ENCODE data around the gene TRIP6. TPM values are rescaled to one million over a fixed set of nuclear protein-coding genes. Genes with fewer than 3 reads are reported as not detected.

TRIP6 gene
- total RNA-seq, 1 donor from 2014 or later = 109 TPM

DNA sequence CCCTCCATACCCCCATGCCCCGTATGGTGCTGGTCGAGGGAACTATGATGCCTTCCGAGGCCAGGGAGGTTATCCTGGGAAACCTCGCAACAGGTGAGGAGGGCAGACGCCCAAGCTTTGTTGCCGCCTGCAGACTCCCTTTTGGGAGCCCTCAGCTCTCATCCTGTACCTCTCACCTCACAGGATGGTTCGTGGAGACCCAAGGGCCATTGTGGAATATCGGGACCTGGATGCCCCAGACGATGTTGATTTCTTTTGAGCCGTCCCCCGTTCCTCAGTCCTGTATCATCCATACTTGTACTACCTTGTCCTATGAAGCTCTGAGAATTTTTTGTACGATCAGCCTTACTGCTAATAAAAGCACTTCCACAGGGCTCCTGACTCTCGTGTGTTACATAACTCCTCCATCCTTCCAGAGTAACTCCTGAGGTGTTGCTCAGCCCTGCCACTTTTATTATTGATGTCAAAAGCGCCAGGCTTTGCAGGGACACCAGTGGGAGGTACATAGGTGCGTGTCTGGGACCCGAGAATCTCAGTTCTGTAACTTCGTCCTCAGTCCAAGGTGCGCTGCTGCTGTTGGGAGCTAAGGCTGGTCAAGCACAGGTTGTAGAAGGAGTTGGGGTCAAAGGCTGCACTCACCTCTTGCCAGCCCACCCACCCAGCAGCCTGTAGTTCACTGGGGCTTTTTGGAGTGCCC is 21.3 kb downstream of the TRIP6 start:
- Mint-ChIP-seq H3K36me3 (peaks cover 39% of the 10 kb centered on the region), H3K27me3 (ENCODE audit: low read depth) (no peaks in the 10 kb centered on the region), H3K4me3 (peak overlapping the region; percentile 77), H3K4me1 (peaks cover 36% of the 10 kb centered on the region), H3K27ac (peak overlapping the region; percentile 53), H3K9me3 (no peaks in the 10 kb centered on the region)
- DNase-seq (ENCODE audit: low spot score in 2 of 2, unreplicated experiment in 2 of 2) = no peak
- TF ChIP-seq, protein P1, sequence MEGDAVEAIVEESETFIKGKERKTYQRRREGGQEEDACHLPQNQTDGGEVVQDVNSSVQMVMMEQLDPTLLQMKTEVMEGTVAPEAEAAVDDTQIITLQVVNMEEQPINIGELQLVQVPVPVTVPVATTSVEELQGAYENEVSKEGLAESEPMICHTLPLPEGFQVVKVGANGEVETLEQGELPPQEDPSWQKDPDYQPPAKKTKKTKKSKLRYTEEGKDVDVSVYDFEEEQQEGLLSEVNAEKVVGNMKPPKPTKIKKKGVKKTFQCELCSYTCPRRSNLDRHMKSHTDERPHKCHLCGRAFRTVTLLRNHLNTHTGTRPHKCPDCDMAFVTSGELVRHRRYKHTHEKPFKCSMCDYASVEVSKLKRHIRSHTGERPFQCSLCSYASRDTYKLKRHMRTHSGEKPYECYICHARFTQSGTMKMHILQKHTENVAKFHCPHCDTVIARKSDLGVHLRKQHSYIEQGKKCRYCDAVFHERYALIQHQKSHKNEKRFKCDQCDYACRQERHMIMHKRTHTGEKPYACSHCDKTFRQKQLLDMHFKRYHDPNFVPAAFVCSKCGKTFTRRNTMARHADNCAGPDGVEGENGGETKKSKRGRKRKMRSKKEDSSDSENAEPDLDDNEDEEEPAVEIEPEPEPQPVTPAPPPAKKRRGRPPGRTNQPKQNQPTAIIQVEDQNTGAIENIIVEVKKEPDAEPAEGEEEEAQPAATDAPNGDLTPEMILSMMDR (IDR thresholded peaks at IDR 0.05; ENCODE audit: unreplicated experiment) = no peak

DNA sequence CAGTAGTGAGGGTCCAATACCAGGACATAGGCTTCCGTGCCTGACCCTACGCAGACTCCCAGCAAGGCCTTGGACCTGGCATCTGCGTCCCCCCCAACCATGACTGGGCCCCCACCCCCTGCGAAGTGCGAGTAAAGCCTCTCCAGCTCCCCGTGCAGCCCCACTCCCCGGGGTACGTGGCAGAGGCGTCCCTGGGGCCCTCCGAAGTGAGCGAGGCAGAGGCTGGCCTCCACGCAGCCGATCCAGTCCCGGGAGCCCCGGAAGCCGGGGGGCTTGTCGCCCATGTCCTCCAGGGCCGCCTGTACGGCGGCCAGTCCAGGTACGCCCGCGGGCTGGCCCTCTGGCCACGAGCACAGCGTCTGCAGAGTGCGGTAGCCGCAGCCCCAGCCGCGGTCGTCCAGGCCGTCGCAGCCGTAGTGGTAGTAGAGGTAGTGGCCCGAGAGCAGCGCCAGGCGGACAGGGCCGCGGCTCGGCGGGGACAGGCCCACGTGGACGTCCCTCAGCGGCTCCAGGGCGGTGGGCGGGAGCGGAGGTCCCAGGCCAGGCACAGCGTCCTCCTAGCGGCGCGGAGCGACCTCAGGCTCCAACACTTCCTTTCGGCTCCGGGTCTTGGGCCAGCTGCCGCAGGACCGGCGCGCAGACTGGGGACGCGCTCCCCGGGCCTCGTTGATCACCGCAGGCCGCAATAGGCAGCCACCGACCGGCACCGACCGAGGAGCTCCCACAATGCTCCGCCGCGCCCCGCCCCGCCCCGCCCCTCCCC is 22.0 kb downstream of the TRIP6 start, which contains the start of gene UFSP1:
UFSP1 (minus strand) TSS at position 728 of the 763 bp plus-strand sequence; CDS start at position 284, 444 bp downstream.
- peak in 1 of 2 experiments; percentile 61 for DNase-seq (ENCODE audit: low spot score in 2 of 2, unreplicated experiment in 2 of 2)
- TF ChIP-seq, protein P1 (IDR thresholded peaks at IDR 0.05; ENCODE audit: unreplicated experiment) = no peak
- peaks cover 38% of the 10 kb centered on the region for H3K4me1 Mint-ChIP-seq
- H3K9me3 Mint-ChIP-seq = no peaks in the 10 kb centered on the region
- H3K4me3 Mint-ChIP-seq = peak within 1 kb of the TSS; percentile 77
- H3K36me3 Mint-ChIP-seq = peaks cover 34% of the 10 kb centered on the region
- no peaks in the 10 kb centered on the region for H3K27me3 Mint-ChIP-seq (ENCODE audit: low read depth)
- H3K27ac Mint-ChIP-seq = peak within 1 kb of the TSS; percentile 98

DNA sequence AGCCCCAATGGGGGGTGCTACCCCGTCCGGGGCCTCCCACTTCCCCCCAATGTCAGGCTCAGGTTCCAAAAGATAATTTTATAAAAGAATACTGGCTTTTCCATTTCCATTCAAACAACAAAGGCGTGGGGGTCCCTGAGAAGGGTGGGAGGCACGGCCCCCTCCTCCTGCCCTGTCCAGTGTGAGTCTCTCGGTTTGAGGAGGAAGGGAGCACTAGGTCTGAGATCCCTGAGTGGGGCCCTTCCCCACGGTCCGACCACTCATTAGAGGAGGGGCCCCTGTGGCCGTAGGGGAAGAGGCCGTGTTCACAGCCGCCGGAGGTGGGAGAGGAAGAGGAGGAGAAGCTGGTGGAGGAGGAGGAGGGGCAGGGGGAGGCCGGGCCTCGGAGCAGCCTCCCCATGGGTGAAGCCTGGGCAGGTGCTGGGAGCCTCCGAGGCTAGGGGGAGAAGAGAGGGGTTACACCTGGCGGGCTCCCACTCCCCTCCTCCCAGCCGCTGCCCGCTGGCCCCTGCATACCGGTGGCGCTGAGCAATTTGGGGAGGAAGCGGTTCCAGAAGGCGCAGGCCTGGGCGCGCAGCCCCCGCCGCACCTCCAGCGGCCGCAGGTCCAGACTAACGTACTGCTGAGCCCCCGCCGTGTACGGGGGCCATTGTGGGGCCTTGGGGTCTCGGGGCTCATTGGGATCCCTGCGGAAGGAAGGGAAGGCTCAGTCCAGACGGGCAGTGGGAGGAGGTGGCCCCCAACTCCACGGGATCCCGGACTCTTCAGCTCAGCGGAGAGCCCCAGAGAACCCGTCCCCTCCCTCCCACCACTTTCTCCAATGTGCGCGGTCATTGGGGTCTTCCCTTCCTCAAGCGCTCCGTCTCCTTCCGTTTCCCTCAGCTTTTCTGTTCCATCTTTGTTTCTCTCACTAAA is 23.7 kb downstream of the TRIP6 start:
- Mint-ChIP-seq H3K27me3 (ENCODE audit: low read depth) (peaks cover 1% of the 10 kb centered on the region), H3K27ac (peak overlapping the region; percentile 98), H3K9me3 (no peaks in the 10 kb centered on the region), H3K4me1 (peaks cover 42% of the 10 kb centered on the region), H3K36me3 (peaks cover 19% of the 10 kb centered on the region), H3K4me3 (peak overlapping the region; percentile 77)
- no peak for DNase-seq (ENCODE audit: low spot score in 2 of 2, unreplicated experiment in 2 of 2)
- TF ChIP-seq, protein P1 (IDR thresholded peaks at IDR 0.05; ENCODE audit: unreplicated experiment) = no peak

DNA sequence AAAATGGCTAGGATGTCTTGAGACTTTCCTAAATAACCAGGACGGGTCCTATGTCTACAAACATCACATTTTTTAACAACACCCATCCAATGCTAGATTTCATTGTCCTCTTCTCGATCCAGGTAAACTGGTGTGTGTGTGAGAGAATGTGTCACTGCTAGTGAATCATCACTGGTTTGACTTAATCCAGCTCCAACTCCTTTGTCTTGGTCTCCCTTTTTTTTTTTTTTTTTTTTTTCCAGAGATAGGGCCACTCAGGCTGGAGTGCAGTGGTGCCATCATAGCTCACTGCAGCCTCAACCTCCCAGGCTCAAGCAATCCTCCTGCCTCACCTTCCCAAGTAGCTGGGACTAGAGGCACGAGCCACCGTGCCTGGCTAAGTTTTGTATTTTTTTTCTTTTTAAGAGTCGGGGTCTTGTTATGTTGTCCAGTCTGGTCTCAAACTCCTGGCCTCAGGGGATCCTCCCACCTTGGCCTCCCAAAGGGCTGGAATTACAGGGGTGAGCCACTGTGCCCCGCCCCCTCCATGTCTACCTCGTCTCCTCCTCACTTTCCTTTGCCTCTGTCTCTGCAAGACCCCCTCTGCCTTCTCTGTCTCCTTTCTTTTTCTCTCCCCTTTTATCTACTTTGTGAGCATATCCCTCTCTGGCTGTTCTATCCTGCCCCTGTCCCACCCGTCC is 24.5 kb downstream of the TRIP6 start:
- peak overlapping the region; percentile 98 for H3K27ac Mint-ChIP-seq

More for the DNA sequence above, 24.5 kb downstream of the TRIP6 start:
- Mint-ChIP-seq H3K4me3 (peak overlapping the region; percentile 77), H3K27me3 (ENCODE audit: low read depth) (peaks cover 7% of the 10 kb centered on the region), H3K36me3 (peaks cover 12% of the 10 kb centered on the region), H3K9me3 (no peaks in the 10 kb centered on the region), H3K4me1 (peaks cover 48% of the 10 kb centered on the region)
- no peak for DNase-seq (ENCODE audit: low spot score in 2 of 2, unreplicated experiment in 2 of 2)
- TF ChIP-seq, protein P1 (IDR thresholded peaks at IDR 0.05; ENCODE audit: unreplicated experiment) = no peak
